ENCODE data around the gene FTCD. TPM values are rescaled to one million over a fixed set of nuclear protein-coding genes. Genes with fewer than 3 reads are reported as not detected.

Gene FTCD
- total and polyA plus RNA-seq, 2 of the 8 experiments (the other 6 are each of a cell fraction or from before 2014, with no cell fraction given) = 3.3 to 4.9 TPM

GRCh38 chr21:46125846-46126301, 29.5 kb downstream of the FTCD start (continued):
- TF ChIP-seq JUN (IDR thresholded peaks at IDR 0.05; ENCODE audit: low read depth, low read length) (no peak), BRCA1 (IDR thresholded peaks at IDR 0.05; ENCODE audit: low read depth, low read length) (no peak), KDM5A (IDR thresholded peaks at IDR 0.05; ENCODE audit: low read length) (no peak), RBBP5 (IDR thresholded peaks at IDR 0.05; ENCODE audit: borderline replicate concordance, low read depth, low read length) (no peak), USF2 (IDR thresholded peaks at IDR 0.05; ENCODE audit: low read length) (no peak), POLR2A (IDR thresholded peaks at IDR 0.05; ENCODE audit: control extremely low read depth in 1 of 2, low read depth in 2 of 2, low read length in 2 of 2) (no peak)

Data from H1 (cell line).